ENCODE data around the gene ARL15.

Gene ARL15

DNA sequence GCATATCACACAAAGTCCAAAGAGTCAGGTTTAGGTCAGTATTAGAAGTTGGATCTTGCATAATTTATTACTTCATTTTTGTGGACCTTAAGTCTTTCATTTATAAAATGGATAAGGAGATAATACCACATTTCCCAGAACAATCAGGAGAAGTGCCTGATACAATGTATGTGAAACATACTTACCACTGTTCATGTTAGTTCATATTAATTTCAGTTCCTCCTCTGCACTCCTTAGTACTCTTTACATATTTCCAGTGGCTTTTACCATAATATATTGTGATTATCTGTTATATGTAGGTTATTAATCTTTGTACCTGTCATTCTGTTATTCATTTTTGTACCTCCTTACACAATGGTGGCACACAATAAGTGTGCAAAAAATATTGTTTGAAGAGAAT lies 214.4 kb downstream of the ARL15 start:
- TF ChIP-seq FOXM1 (IDR thresholded peaks at IDR 0.05; ENCODE audit: borderline replicate concordance, low read depth) (no peak), ZBTB7A (IDR thresholded peaks at IDR 0.05; ENCODE audit: low read depth) (no peak), CEBPB (IDR thresholded peaks at IDR 0.05) (no peak), TAF1 (IDR thresholded peaks at IDR 0.05; ENCODE audit: low read depth) (no peak), RAD21 (IDR thresholded peaks at IDR 0.05; ENCODE audit: low read depth) (no peak), YY1 (IDR thresholded peaks at IDR 0.05; ENCODE audit: low read depth) (no peak), CREB1 (IDR thresholded peaks at IDR 0.05; ENCODE audit: low read depth) (no peak), TEAD4 (IDR thresholded peaks at IDR 0.05) (no peak), NFIC (IDR thresholded peaks at IDR 0.05) (no peak), TCF12 (IDR thresholded peaks at IDR 0.05; ENCODE audit: low read depth) (no peak), MAX (IDR thresholded peaks at IDR 0.05) (no peak), EP300 (IDR thresholded peaks at IDR 0.05; ENCODE audit: borderline replicate concordance) (no peak), EGR1 (IDR thresholded peaks at IDR 0.05) (no peak)
- TF ChIP-seq, protein P1, sequence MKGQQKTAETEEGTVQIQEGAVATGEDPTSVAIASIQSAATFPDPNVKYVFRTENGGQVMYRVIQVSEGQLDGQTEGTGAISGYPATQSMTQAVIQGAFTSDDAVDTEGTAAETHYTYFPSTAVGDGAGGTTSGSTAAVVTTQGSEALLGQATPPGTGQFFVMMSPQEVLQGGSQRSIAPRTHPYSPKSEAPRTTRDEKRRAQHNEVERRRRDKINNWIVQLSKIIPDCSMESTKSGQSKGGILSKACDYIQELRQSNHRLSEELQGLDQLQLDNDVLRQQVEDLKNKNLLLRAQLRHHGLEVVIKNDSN (IDR thresholded peaks at IDR 0.05): no peak

- TF ChIP-seq TAF1 (IDR thresholded peaks at IDR 0.05; ENCODE audit: low read depth): no peak
- no peak for TF ChIP-seq EP300 (IDR thresholded peaks at IDR 0.05; ENCODE audit: borderline replicate concordance)
- no peak for TF ChIP-seq EGR1 (IDR thresholded peaks at IDR 0.05)
These were observed 215.7 kb downstream of the ARL15 start for GRCh38 chr5:54094706-54095105.

DNA sequence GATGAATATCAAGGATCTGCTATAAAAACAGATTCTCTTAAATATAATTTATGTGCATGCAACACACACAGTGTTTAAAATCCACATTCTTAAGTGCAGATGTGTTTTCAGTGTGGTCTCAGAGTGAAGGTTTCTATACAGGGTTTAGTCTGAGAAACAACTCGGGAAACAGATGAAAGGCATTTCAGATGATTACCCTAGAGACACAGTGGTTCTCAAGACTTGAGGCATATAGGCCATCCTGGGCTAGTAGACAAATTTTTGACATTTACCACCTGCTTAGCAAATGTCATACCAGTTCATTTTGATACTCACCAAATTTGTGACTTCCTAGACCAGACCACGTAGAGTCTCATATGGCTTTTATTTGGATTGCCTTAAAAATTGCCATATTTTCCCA lies 216.5 kb downstream of the ARL15 start:
- TF ChIP-seq, protein P1 (IDR thresholded peaks at IDR 0.05): no peak
- TF ChIP-seq MAX (IDR thresholded peaks at IDR 0.05): no peak
- no peak for TF ChIP-seq TEAD4 (IDR thresholded peaks at IDR 0.05)
- no peak for TF ChIP-seq TCF12 (IDR thresholded peaks at IDR 0.05; ENCODE audit: low read depth)

GRCh38 chr5:54093081-54093492 lies 217.3 kb downstream of the ARL15 start:
- TF ChIP-seq EGR1 (IDR thresholded peaks at IDR 0.05) (no peak), NFIC (IDR thresholded peaks at IDR 0.05) (peak; percentile 41; the same call in 1 of the 2 replicates)
- TF ChIP-seq, protein P1 (IDR thresholded peaks at IDR 0.05): no peak

GRCh38 chr5:54091307-54092130 lies 218.9 kb downstream of the ARL15 start:
- TF ChIP-seq TCF12 (IDR thresholded peaks at IDR 0.05; ENCODE audit: low read depth) (no peak), NFIC (IDR thresholded peaks at IDR 0.05) (no peak), YY1 (IDR thresholded peaks at IDR 0.05; ENCODE audit: low read depth) (no peak)

DNA sequence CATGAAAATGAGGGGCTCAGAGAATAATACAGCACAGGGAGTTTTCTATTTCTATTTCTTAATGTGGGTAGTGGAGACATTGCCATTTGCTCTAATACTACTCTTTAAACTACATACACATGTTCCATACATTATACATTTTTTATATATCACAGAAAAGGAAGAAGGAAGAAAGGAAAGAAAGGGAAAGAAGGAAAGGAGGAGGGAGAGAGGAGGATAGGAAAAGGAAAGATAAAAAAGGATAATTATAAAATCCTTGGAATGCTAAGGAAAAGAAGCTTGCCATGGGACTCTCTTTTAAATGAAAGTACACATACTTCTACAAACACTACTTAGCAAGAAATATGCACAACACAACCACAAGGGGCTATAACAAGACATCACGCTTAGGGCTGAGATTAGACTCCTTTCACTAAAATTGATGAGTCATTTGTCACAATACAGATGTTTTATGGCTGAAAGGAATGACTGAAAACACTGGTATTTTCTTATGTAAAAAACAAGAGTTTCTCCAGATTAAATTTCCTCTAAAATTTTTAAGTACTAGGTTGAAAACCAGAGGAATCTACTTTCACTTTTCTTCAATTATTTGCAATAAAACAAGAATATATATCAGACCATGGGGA lies 219.8 kb downstream of the ARL15 start:
- TF ChIP-seq FOXM1 (IDR thresholded peaks at IDR 0.05; ENCODE audit: borderline replicate concordance, low read depth): no peak
- no peak for TF ChIP-seq CEBPB (IDR thresholded peaks at IDR 0.05)
- TF ChIP-seq EP300 (IDR thresholded peaks at IDR 0.05; ENCODE audit: borderline replicate concordance): no peak
- no peak for TF ChIP-seq CREB1 (IDR thresholded peaks at IDR 0.05; ENCODE audit: low read depth)
- no peak for TF ChIP-seq TCF12 (IDR thresholded peaks at IDR 0.05; ENCODE audit: low read depth)
- no peak for TF ChIP-seq EGR1 (IDR thresholded peaks at IDR 0.05)
- TF ChIP-seq, protein P1 (IDR thresholded peaks at IDR 0.05): no peak
- no peak for TF ChIP-seq ZBTB7A (IDR thresholded peaks at IDR 0.05; ENCODE audit: low read depth)
- no peak for TF ChIP-seq NFIC (IDR thresholded peaks at IDR 0.05)
- no peak for TF ChIP-seq TEAD4 (IDR thresholded peaks at IDR 0.05)
- no peak for TF ChIP-seq TAF1 (IDR thresholded peaks at IDR 0.05; ENCODE audit: low read depth)
- TF ChIP-seq MAX (IDR thresholded peaks at IDR 0.05): no peak
- TF ChIP-seq YY1 (IDR thresholded peaks at IDR 0.05; ENCODE audit: low read depth): no peak
- TF ChIP-seq RAD21 (IDR thresholded peaks at IDR 0.05; ENCODE audit: low read depth): no peak
- TF ChIP-seq, protein P2, sequence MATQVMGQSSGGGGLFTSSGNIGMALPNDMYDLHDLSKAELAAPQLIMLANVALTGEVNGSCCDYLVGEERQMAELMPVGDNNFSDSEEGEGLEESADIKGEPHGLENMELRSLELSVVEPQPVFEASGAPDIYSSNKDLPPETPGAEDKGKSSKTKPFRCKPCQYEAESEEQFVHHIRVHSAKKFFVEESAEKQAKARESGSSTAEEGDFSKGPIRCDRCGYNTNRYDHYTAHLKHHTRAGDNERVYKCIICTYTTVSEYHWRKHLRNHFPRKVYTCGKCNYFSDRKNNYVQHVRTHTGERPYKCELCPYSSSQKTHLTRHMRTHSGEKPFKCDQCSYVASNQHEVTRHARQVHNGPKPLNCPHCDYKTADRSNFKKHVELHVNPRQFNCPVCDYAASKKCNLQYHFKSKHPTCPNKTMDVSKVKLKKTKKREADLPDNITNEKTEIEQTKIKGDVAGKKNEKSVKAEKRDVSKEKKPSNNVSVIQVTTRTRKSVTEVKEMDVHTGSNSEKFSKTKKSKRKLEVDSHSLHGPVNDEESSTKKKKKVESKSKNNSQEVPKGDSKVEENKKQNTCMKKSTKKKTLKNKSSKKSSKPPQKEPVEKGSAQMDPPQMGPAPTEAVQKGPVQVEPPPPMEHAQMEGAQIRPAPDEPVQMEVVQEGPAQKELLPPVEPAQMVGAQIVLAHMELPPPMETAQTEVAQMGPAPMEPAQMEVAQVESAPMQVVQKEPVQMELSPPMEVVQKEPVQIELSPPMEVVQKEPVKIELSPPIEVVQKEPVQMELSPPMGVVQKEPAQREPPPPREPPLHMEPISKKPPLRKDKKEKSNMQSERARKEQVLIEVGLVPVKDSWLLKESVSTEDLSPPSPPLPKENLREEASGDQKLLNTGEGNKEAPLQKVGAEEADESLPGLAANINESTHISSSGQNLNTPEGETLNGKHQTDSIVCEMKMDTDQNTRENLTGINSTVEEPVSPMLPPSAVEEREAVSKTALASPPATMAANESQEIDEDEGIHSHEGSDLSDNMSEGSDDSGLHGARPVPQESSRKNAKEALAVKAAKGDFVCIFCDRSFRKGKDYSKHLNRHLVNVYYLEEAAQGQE (IDR thresholded peaks at IDR 0.05; ENCODE audit: low read depth): no peak

All from Ishikawa (cell line).